GM21576 (cell line): ENCODE measurements around the gene GABRG3.

ENCODE experiments used
- ATAC-seq: cut with Tn5 transposase; IDR thresholded peaks from one replicate; pipeline ENCODE4 v1.9.1; 2021; ENCODE audit warnings: mild to moderate bottlenecking, moderate library complexity; ENCODE audit not compliant: unreplicated experiment

The GABRG3 gene

GRCh38 chr15:27487846-27488245, 516.9 kb downstream of the GABRG3 start:
- ATAC-seq = no peak

- ATAC-seq = no peak
Measured at GRCh38 chr15:27490867-27491595, 520.0 kb downstream of the GABRG3 start.

GRCh38 chr15:27491666-27492621, 521.0 kb downstream of the GABRG3 start:
- ATAC-seq = no peak

DNA sequence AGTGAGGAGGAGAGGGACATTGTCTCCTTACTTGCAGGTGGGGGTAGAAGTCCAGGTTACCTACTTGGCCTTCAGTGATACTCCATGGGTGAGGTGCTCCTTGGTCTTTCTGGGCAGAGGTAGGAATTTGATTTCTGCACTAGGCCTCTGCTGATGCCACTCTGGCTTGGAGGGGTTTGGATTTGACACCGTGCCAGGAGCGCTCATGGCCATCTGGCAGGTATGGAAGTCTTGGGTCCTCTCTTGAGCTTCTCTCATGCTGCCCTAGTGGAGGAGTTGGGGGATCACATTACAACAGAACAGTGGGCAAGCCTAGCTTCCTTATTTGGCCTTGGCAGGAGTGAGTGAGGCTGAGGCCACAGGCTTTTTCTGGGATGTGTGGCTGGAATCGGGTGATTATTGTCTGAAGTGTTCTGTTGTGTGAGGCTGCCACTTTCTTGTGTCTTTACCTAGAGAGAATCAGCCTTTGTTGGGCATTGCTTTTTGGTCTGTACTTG, 525.0 kb downstream of the GABRG3 start:
- no peak for ATAC-seq

DNA sequence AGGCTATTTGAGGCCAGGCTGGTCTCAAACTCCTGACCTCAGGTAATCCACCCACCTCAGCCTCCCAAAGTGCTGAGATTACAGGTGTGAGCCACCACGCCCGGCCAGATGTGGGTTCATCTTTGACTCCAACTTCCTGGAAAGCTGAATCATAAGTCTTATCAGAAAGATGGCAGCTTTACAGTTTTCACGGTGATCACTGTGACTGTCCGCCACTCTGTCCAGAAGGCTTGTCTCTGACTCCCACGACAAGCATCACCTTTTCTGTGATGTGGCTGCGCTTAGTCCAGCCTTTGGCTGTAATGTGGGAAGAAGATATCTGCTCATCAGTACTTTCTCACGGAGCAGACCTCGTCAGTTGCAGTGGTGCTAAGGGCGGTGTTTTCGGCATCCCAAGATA, 527.7 kb downstream of the GABRG3 start:
- ATAC-seq = no peak

GRCh38 chr15:27499191-27499590, 528.2 kb downstream of the GABRG3 start:
- ATAC-seq = no peak

GRCh38 chr15:27499719-27500118, 528.7 kb downstream of the GABRG3 start:
- no peak for ATAC-seq

DNA sequence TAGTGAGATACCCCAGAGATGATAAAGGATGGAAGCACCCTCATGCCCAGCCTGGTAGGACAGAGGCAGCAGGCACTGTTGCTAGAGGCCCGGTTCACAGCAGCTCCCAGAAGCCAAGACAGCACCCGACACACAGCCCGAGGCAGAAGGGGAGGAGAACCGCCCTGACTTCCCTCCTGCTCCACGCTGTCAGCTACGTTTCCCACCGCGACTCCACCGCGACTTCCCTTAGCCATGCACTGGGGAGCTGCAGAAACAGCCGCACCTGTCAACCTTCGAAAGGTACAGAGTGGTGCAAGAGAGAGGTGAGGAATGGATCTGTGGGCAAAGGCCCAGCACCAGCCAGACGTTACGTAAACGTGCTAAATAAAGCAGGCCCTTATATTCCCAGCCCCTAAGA, 529.2 kb downstream of the GABRG3 start:
- no peak for ATAC-seq

- no peak for ATAC-seq
Measured at GRCh38 chr15:27506752-27507151, 535.8 kb downstream of the GABRG3 start.

GRCh38 chr15:27509014-27509413, 538.0 kb downstream of the GABRG3 start:
- no peak for ATAC-seq

GRCh38 chr15:27512281-27513001, 541.5 kb downstream of the GABRG3 start:
- no peak for ATAC-seq

GRCh38 chr15:27514526-27514925, 543.5 kb downstream of the GABRG3 start:
- no peak for ATAC-seq

DNA sequence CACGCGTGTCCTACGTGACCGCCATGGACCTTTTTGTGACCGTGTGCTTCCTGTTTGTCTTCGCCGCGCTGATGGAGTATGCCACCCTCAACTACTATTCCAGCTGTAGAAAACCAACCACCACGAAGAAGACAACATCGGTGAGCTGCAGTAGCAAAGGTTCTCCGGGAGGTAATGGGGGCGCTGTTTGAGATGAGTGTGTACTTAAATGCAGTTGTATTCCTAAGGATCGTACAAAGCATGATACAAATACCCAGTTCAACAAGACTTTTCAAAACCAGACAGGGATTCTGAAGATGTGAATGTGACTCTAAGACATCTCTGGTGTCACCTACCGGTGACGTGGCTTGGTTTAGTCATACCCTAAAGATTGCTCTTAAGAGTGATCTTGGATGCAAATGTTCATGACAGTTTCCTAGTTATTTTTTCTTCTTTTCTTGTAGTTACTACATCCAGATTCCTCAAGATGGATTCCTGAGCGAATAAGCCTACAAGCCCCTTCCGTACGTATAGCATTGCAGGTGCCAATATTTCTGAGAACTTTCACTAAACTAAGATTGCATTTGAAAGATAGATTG, 556.6 kb downstream of the GABRG3 start:
- ATAC-seq = no peak

- ATAC-seq = no peak
Measured at GRCh38 chr15:27529399-27529798, 558.4 kb downstream of the GABRG3 start.

DNA sequence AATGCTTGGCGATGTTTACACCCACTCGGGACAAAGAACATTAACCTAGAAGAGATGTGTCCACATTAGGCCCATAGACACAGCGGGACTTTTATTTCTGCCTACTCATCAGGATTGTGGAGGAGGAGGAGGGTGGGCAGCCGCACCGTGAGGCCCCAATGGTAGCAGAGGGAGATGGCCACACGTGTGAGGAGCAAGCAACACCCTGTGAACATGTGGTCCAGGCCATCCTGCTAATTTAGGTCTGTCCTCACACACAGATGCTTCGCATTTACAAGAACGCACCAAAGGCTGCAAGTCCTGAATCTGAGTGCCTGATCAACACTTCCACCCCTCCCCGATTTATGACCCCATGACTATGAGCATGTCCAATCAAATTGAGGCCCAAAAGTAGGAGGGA, 560.0 kb downstream of the GABRG3 start:
- ATAC-seq = no peak

DNA sequence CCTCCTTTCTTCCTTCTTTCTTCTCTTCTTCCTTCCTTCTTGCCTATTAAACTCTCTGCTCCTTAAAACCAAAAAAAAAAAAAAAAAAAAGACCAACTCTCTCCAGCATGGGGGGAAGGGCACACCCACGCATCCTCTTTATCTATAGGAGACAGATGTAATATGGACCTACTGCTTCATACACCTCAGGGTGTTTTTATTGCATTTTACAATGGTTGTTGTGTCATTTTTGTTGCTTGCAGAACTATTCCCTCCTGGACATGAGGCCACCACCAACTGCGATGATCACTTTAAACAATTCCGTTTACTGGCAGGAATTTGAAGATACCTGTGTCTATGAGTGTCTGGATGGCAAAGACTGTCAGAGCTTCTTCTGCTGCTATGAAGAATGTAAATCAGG, 561.4 kb downstream of the GABRG3 start:
- no peak for ATAC-seq

GRCh38 chr15:27535445-27536129, 564.6 kb downstream of the GABRG3 start:
- ATAC-seq = no peak

GRCh38 chr15:27538325-27538724, 567.3 kb downstream of the GABRG3 start:
- ATAC-seq = no peak

- ATAC-seq = no peak
Measured at GRCh38 chr15:27541581-27541980, 570.6 kb downstream of the GABRG3 start.
